ENCODE data around the gene LARP4.

- TF ChIP-seq CTCF (IDR thresholded peaks at IDR 0.05; ENCODE audit: low read depth, low read length) (no peak), POLR2A (IDR thresholded peaks at IDR 0.05; ENCODE audit: extremely low read depth, insufficient read length) (no peak), MYC (IDR thresholded peaks at IDR 0.05; ENCODE audit: low read depth, low read length) (no peak)
Measured at GRCh38 chr12:50411051-50411660, 10.5 kb downstream of the LARP4 start.

All from NB4 (cell line).